SH-SY5Y (cell line): ENCODE results near the gene SEMA4D.

Source experiments
- GATA2 ChIP-seq: IDR thresholded peaks from 2 replicates; pipeline ENCODE4 v1.6.1; 2011; ENCODE audit warnings: mild to moderate bottlenecking, low read depth, low read length
- GATA3 ChIP-seq: IDR thresholded peaks from 2 replicates; pipeline ENCODE4 v1.6.1; 2011; ENCODE audit warnings: low read depth, mild to moderate bottlenecking, low read length, moderate library complexity

GRCh38 chr9:89446961-89447310 lies 51.0 kb downstream of the SEMA4D start:
- TF ChIP-seq GATA2 = no peak
- no peak for TF ChIP-seq GATA3
